ENCODE results near the gene UTP4.

DNA sequence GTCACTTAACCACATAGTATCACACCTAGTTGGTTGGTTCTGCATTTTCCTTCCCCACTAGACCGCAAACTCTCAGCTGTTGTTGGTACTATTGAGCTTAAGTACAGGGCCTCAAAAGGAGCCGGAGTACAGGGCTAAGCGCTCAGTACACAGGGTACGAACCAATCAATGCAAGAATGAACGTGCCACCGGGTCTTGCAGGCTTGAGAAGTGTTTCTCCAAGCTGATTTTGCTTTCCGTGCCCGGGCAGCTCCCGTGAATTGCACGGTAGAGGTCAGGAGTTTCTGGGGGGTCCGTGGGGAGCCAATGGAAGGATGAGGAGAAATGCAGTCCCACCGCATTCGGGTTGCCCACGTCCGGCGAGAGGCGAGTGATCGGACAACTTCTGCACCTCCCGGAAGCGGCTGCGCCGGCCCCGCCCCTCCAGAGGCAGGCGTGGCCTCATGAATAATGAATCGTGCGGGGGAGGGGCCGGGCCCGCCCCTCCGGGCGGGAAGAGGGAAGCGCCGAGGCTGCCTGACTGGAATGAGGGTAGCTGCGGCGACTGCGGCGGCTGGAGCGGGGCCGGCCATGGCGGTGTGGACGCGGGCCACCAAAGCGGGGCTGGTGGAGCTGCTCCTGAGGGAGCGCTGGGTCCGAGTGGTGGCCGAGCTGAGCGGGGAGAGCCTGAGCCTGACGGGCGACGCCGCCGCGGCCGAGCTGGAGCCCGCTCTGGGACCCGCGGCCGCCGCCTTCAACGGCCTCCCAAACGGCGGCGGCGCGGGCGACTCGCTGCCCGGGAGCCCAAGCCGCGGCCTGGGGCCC, 54.4 kb downstream of the UTP4 start, which contains the start of gene SNTB2:
- TF ChIP-seq, protein P1, sequence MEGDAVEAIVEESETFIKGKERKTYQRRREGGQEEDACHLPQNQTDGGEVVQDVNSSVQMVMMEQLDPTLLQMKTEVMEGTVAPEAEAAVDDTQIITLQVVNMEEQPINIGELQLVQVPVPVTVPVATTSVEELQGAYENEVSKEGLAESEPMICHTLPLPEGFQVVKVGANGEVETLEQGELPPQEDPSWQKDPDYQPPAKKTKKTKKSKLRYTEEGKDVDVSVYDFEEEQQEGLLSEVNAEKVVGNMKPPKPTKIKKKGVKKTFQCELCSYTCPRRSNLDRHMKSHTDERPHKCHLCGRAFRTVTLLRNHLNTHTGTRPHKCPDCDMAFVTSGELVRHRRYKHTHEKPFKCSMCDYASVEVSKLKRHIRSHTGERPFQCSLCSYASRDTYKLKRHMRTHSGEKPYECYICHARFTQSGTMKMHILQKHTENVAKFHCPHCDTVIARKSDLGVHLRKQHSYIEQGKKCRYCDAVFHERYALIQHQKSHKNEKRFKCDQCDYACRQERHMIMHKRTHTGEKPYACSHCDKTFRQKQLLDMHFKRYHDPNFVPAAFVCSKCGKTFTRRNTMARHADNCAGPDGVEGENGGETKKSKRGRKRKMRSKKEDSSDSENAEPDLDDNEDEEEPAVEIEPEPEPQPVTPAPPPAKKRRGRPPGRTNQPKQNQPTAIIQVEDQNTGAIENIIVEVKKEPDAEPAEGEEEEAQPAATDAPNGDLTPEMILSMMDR (IDR thresholded peaks at IDR 0.05), result no peak
- peak; percentile 91 to 94 (median 93) for TF ChIP-seq POLR2A (IDR thresholded peaks at IDR 0.05)
